Aorta (tissue), 5 donors: Measurements from ENCODE around the gene TBL1X. TPM values are rescaled to one million over a fixed set of nuclear protein-coding genes. Genes with fewer than 3 reads are reported as not detected.
"Not testable (repeated sequence)": the region's sequence is repeated elsewhere in the genome, so short reads cannot be mapped to it uniquely, and the experiment has no call there.

Experiments used
- ATAC-seq: fragments of 200-7000 bp; cut with Tn5 transposase; one replicate; pipeline ENCODE4 v1.9.1; 2022; ENCODE audit warnings: moderate library complexity; ENCODE audit not compliant: low FRiP score
- DNase-seq, 2 donors: peaks; one replicate each; pipeline ENCODE4 v3.0.0-alpha.2; 2020
- H3K27ac ChIP-seq, 2 donors: one replicate each; pipeline ENCODE4 v1.5.1; 2013; ENCODE audit warnings: low read length in 2 of 2, mild to moderate bottlenecking in 2 of 2, moderate library complexity in 2 of 2, control low read depth in 1 of 2, inconsistent platforms in 1 of 2, low read depth in 1 of 2
- H3K27me3 ChIP-seq, 2 donors: one replicate each; pipeline ENCODE4 v1.6.1; 2013; ENCODE audit warnings: control low read depth in 1 of 2, low read length in 1 of 2, mild to moderate bottlenecking in 1 of 2, moderate library complexity in 1 of 2; ENCODE audit not compliant: insufficient read depth in 2 of 2, control insufficient read depth in 1 of 2
- H3K36me3 ChIP-seq, 2 donors: one replicate each; pipeline ENCODE4 v1.6.1; 2013; ENCODE audit warnings: control low read depth in 1 of 2, low read length in 1 of 2, mild to moderate bottlenecking in 1 of 2; ENCODE audit not compliant: insufficient read depth in 2 of 2, control insufficient read depth in 1 of 2
- H3K4me1 ChIP-seq, 2 donors: one replicate each; pipeline ENCODE4 v1.6.1; 2013; ENCODE audit warnings: low read length in 2 of 2, control low read depth in 1 of 2, mild to moderate bottlenecking in 1 of 2, moderate library complexity in 1 of 2; ENCODE audit not compliant: insufficient read depth in 2 of 2, control insufficient read depth in 1 of 2
- H3K4me3 ChIP-seq, 2 donors: one replicate each; pipeline ENCODE4 v1.5.1; 2013; ENCODE audit warnings: low read length in 2 of 2, control low read depth in 1 of 2, mild to moderate bottlenecking in 1 of 2
- H3K9me3 ChIP-seq: one replicate; pipeline ENCODE4 v1.6.1; 2013; ENCODE audit warnings: mild to moderate bottlenecking, low read length; ENCODE audit not compliant: control insufficient read depth
- WGBS, 2 donors: extraction: QIAGEN DNeasy Blood & Tissue Kit; methylation state at CpG; one replicate each; pipeline ENCODE4 v1.1.7; 2013; 5-methylcytosine and 5-hydroxymethylcytosine counted together
- intact Hi-C, 2 donors: fragments of 100-400 bp; cut with DNase I; formaldehyde crosslinking; loops; one replicate each; pipeline versions ENCODE4 v1.14.2 to v1.15.0; 2022
- polyA plus RNA-seq, 2 donors: library from polyadenylated mRNA; stranded (reverse); fragments of 200-250 nt; gene quantifications; one replicate each; pipeline ENCODE4 v1.2.3, GENCODE V29; 2013
- total RNA-seq, 2 donors: library from RNA; stranded (reverse); fragmentation: NEBNext Ultra II Directional; extraction: Animal tissue kit (Norgen Biotek cat#: 25700); gene quantifications; one replicate each; pipeline ENCODE4 v1.2.1, GENCODE V29; 2021
- donor health status: healthy with polysubstance abuse.
- donor health status: Bipolar disorder and iron deficiency.
- donor health status: DM: no; HTN: no; CAD: no.
- donor health status: DM: no; HTN: no; CAD: no.
- donor health status: DM: yes; HTN: yes; CAD: no.

The TBL1X gene
- total and polyA plus RNA-seq, 4 donors, result 8.9 to 81.2 (median 27.5) TPM

DNA sequence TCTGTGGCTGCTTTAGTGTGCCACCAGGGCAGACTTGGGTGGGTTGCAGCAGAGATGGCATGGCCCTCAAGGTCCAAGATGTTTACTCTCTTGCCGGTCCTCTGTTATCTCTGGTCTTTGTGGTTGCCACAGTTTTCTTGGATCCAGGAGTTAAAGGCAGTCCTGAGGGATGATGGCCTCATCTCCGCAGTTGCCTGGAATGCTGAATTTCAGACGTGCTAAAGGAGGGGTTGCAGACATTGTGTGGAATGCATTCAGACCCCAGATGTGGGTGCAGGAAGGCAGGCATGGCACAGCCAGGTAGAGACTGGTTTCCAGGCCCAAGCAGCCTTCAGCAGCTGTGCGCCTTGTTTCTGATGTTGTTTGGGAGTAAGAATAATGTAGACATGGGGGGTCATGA, 64.4 kb downstream of the TBL1X start:
- Histone ChIP-seq H3K4me3 (no peak overlapping the region), H3K27me3 (no peaks in the 10 kb centered on the region), H3K4me1 (peaks cover 0 to 1% of the 10 kb centered on the region in 2 donors), H3K36me3 (no peaks in the 10 kb centered on the region), H3K27ac (no peak overlapping the region), H3K9me3 (no peaks in the 10 kb centered on the region)
- intact Hi-C loops, result loop anchor here in 1 of 2 donors (10.0 kb wide), 1 partner anchor 184 kb away; no protein-coding TSS in a partner anchor
- no peak for DNase-seq
- no peak for ATAC-seq
- WGBS, 2 donors, result 59 to 67% methylated on average over 4 of the region's 4 CpGs

GRCh38 chrX:9530848-9531274, 66.0 kb downstream of the TBL1X start:
- intact Hi-C loops, result loop anchor here in 1 of 2 donors (5.0 to 10.0 kb wide), 3 partner anchors 64 to 186 kb away; partner anchors contain the start of gene TBL1X
- Histone ChIP-seq H3K36me3 (no peaks in the 10 kb centered on the region), H3K4me1 (peaks cover 0 to 1% of the 10 kb centered on the region in 2 donors), H3K27me3 (no peaks in the 10 kb centered on the region), H3K4me3 (no peak overlapping the region), H3K27ac (no peak overlapping the region), H3K9me3 (no peaks in the 10 kb centered on the region)
- ATAC-seq (peak; percentile 65), DNase-seq (peak; percentile 77 to 80)
- WGBS, 2 donors, result 1% methylated on average over 9 of the region's 9 CpGs

DNA sequence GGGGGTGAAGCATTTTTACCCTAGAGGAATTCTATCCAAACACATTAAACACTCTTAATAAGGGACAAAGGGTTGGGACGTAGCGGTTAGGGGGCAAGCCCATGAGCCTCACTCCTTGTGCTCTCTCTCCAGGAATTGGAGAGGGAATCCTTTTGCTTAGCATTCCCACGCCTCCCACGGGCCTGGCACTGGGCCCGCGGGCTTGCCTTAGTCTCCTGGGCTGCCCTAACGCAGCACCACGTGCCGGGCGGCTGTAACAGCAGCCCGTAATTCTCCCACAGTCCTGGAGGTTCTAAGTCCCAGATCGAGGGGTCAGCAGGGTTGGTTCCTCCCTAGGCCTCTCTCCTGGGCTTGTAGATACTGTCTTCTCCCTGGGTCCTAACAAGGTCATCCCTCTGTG, 67.5 kb downstream of the TBL1X start:
- DNase-seq (no peak), ATAC-seq (no peak)
- Histone ChIP-seq H3K36me3 (no peaks in the 10 kb centered on the region), H3K4me3 (no peak overlapping the region), H3K9me3 (no peaks in the 10 kb centered on the region), H3K4me1 (peaks cover 0 to 1% of the 10 kb centered on the region in 2 donors), H3K27me3 (no peaks in the 10 kb centered on the region), H3K27ac (no peak overlapping the region)
- 9 to 26% methylated on average over 12 of the region's 12 CpGs for WGBS, 2 donors
- intact Hi-C loops, result loop anchor here in 1 of 2 donors (5.0 to 10.0 kb wide), 3 partner anchors 65 to 188 kb away; partner anchors contain the start of gene TBL1X

GRCh38 chrX:9533611-9534010, 68.8 kb downstream of the TBL1X start:
- WGBS, 2 donors, result 81 to 88% methylated on average over 8 of the region's 8 CpGs
- Histone ChIP-seq H3K27ac (no peak overlapping the region), H3K9me3 (no peaks in the 10 kb centered on the region), H3K4me1 (peaks cover 0 to 1% of the 10 kb centered on the region in 2 donors), H3K36me3 (no peaks in the 10 kb centered on the region), H3K27me3 (no peaks in the 10 kb centered on the region), H3K4me3 (no peak overlapping the region)
- DNase-seq (no peak), ATAC-seq (no peak)
- intact Hi-C loops, result loop anchor here in 1 of 2 donors (5.0 to 10.0 kb wide), 3 partner anchors 66 to 189 kb away; partner anchors contain the start of gene TBL1X

DNA sequence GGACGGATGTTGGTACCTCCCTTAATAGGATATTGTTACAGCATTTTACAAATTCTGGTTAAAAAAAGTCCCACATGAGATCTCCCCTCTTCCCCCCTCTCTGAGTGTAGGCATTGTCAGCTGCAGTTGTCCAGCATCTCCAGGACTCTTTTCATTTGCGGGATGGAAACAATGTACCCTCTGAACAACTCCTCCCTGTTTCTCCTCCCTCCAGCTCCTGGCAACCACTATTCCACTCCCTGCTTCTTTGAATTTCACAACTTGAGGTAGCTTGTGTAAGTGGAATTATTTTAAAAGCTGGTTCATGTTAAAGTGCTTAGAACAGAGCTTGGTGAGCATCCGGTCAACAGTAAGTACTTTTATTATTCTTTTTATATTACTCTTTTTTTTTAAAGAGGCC, 69.8 kb downstream of the TBL1X start:
- H3K27me3 ChIP-seq, result no peaks in the 10 kb centered on the region
- H3K4me3 ChIP-seq, result no peak overlapping the region
- intact Hi-C loops, result loop anchor here in 1 of 2 donors (5.0 to 10.0 kb wide), 3 partner anchors 67 to 190 kb away; partner anchors contain the start of gene TBL1X
- WGBS, 2 donors, result 6 to 21% methylated on average over 3 of the region's 3 CpGs
- H3K27ac ChIP-seq, result peak overlapping the region in 1 of 2 donors; percentile 10
- DNase-seq, result no peak
- no peak for ATAC-seq
- H3K9me3 ChIP-seq, result no peaks in the 10 kb centered on the region
- H3K4me1 ChIP-seq, result no peaks in the 10 kb centered on the region
- no peaks in the 10 kb centered on the region for H3K36me3 ChIP-seq

- intact Hi-C loops, result loop anchor here in 1 of 2 donors (10.0 kb wide), 2 partner anchors 140 to 190 kb away; no protein-coding TSS in a partner anchor
- 33 to 36% methylated on average over 4 of the region's 4 CpGs for WGBS, 2 donors
- no peaks in the 10 kb centered on the region for H3K27me3 ChIP-seq
- H3K36me3 ChIP-seq, result no peaks in the 10 kb centered on the region
- no peak overlapping the region for H3K27ac ChIP-seq
- no peak overlapping the region for H3K4me3 ChIP-seq
- no peaks in the 10 kb centered on the region for H3K4me1 ChIP-seq
- H3K9me3 ChIP-seq, result no peaks in the 10 kb centered on the region
- ATAC-seq (no peak), DNase-seq (no peak)
Measured at GRCh38 chrX:9535101-9535500, 70.2 kb downstream of the TBL1X start.

- not testable (repeated sequence) for H3K4me1 ChIP-seq, H3K27me3 ChIP-seq, DNase-seq, H3K4me3 ChIP-seq, H3K9me3 ChIP-seq, H3K27ac ChIP-seq, H3K36me3 ChIP-seq, ATAC-seq
- WGBS, 2 donors, result 38 to 48% methylated on average over 10 of the region's 10 CpGs
- intact Hi-C loops, result loop anchor here in 1 of 2 donors (10.0 kb wide), 2 partner anchors 139 to 191 kb away; no protein-coding TSS in a partner anchor
Measured at GRCh38 chrX:9536156-9536555, 71.3 kb downstream of the TBL1X start.

DNA sequence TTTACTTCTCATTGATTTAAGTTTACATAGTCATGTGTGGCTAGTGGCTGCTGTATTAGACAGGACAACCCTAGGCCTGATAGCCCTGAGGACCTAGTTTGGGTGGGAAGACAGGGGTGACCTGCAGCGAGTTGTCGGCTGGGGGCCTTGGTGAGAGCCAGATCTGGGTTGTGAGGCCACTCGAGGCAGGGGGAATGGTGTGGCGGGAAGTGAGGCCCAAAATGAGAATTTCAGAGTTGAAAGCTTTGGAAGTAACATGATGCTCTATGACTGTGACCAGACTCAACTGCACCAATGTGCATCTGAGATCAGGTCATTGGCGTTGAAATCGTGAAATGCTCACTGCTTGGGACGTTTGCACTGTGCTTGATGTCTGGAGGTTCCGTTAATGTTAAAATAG, 72.9 kb downstream of the TBL1X start:
- Histone ChIP-seq H3K9me3 (no peaks in the 10 kb centered on the region), H3K36me3 (no peaks in the 10 kb centered on the region), H3K27me3 (no peaks in the 10 kb centered on the region), H3K4me3 (no peak overlapping the region), H3K4me1 (no peaks in the 10 kb centered on the region), H3K27ac (no peak overlapping the region)
- 93 to 95% methylated on average over 8 of the region's 8 CpGs for WGBS, 2 donors
- no peak for ATAC-seq
- intact Hi-C loops, result loop anchor here in 1 of 2 donors (10.0 kb wide), 2 partner anchors 137 to 193 kb away; no protein-coding TSS in a partner anchor
- no peak for DNase-seq

DNA sequence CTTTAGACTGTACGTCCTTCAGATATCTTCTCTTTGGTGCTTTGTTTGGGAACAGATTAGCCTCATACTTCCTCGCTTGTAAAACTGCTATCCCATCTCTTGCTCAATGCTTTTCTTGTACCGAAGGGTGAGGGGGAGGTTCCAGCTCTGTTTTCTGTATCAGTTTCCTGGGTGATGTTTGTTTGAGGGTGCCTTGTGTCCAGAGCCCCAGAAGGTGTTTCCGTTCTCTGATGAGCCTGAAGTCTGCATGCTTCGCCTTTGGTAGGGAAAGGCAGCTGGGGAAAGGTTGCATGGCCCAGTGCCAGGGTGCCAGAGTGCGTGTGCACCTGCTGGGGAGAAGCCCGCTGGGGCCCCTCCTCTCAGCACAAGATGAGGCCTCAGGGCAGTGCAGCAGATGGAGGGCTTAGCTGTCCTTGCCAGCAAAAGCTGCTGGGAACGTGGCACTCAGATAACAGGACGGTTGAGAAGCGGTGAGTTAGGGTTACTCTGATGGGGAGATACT, 73.7 kb downstream of the TBL1X start:
- intact Hi-C loops, result loop anchor here in 1 of 2 donors (10.0 kb wide), 2 partner anchors 136 to 194 kb away; no protein-coding TSS in a partner anchor
- WGBS, 2 donors, result 69 to 78% methylated on average over 10 of the region's 10 CpGs
- Histone ChIP-seq H3K27me3 (no peaks in the 10 kb centered on the region), H3K4me1 (no peaks in the 10 kb centered on the region), H3K27ac (no peak overlapping the region), H3K4me3 (no peak overlapping the region), H3K36me3 (no peaks in the 10 kb centered on the region), H3K9me3 (no peaks in the 10 kb centered on the region)
- ATAC-seq (no peak), DNase-seq (no peak)
